ENCODE results near the gene ZNF576.
A peak's percentile ranks its signal among the peaks of the same experiment; 100 is the strongest.

The ZNF576 gene

DNA sequence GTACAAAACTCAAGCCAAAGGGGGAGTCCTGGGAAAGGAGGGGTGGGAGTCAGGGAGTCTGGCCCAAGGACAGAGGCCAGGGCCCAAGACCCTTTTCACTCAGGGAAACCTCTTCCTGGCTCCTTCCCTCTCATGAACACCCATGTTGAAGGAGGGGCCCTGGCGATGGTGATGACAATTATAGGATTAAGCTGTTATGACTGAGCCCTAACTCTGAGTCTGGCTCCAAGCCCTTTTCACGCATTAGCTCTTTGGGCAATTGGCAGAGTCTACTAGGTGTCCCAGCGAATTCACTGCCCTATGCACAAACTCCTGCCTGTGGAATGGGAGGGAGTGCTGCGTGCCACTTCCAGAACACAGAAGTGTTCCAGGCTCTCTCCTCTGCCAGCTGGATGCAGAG, 42.7 kb upstream of the ZNF576 start:
- Histone ChIP-seq H2AFZ (ENCODE audit: low read depth, low read length, severe bottlenecking) (no peak overlapping the region), H3K27ac (ENCODE audit: low read depth, low read length) (no peak overlapping the region), H3K79me2 (ENCODE audit: insufficient read depth, low read length) (no peaks in the 10 kb centered on the region), H3F3A (ENCODE audit: insufficient read depth) (no peaks in the 10 kb centered on the region), H3K4me2 (ENCODE audit: low read depth, low read length, poor library complexity, severe bottlenecking) (no peak overlapping the region), H3K9me2 (replicated peaks; ENCODE audit: insufficient read depth, low read length) (no peaks in the 10 kb centered on the region), H3K9ac (ENCODE audit: low read length) (no peak overlapping the region), H3K36me3 (ENCODE audit: low read length) (no peaks in the 10 kb centered on the region), H4K20me1 (ENCODE audit: low read depth, low read length) (no peaks in the 10 kb centered on the region), H3K9me3 (ENCODE audit: insufficient read depth, low read length) (no peaks in the 10 kb centered on the region), H3K4me3 (ENCODE audit: insufficient read depth, low read length, poor library complexity, severe bottlenecking) (no peak overlapping the region), H3K27me3 (ENCODE audit: low read length) (no peaks in the 10 kb centered on the region)
- no peak for TF ChIP-seq EZH2phosphoT487 (conservative IDR thresholded peaks at IDR 0.05; ENCODE audit: low read length)
- TF ChIP-seq, protein P1, sequence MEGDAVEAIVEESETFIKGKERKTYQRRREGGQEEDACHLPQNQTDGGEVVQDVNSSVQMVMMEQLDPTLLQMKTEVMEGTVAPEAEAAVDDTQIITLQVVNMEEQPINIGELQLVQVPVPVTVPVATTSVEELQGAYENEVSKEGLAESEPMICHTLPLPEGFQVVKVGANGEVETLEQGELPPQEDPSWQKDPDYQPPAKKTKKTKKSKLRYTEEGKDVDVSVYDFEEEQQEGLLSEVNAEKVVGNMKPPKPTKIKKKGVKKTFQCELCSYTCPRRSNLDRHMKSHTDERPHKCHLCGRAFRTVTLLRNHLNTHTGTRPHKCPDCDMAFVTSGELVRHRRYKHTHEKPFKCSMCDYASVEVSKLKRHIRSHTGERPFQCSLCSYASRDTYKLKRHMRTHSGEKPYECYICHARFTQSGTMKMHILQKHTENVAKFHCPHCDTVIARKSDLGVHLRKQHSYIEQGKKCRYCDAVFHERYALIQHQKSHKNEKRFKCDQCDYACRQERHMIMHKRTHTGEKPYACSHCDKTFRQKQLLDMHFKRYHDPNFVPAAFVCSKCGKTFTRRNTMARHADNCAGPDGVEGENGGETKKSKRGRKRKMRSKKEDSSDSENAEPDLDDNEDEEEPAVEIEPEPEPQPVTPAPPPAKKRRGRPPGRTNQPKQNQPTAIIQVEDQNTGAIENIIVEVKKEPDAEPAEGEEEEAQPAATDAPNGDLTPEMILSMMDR (IDR thresholded peaks at IDR 0.05; ENCODE audit: insufficient read depth, low read length, poor library complexity, severe bottlenecking): no peak

DNA sequence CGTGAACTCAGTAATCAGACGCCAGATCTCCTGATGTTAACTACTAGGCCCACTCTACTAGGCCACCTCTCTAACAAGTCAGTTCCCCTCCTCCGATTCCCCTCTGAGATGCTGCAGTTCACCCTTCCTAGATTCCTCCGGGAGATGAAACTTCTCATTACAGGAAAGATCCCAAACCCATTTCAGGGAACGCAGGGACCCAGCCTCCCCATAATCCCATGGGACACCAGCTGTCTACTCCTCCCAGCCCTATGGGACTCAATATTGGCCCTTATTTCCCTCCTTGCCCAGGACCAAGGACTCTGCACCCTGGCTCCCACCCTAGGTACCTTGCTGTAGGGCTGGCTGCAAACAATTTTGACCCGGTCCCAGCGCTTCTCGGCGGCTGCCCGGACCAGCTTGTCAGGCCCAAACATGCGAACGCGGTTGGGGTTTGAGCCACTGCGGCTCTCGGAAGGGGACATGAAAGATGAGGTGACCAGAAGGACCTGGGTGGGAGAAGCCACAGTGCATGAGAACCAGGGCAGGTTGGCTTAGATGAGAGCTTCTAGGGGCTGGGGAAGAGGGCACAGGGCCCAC, 42.0 kb upstream of the ZNF576 start:
- Histone ChIP-seq H3K36me3 (ENCODE audit: low read length) (no peaks in the 10 kb centered on the region), H3K9me3 (ENCODE audit: insufficient read depth, low read length) (no peaks in the 10 kb centered on the region)
- TF ChIP-seq, protein P1 (IDR thresholded peaks at IDR 0.05; ENCODE audit: insufficient read depth, low read length, poor library complexity, severe bottlenecking): no peak
- no peak for TF ChIP-seq EZH2phosphoT487 (conservative IDR thresholded peaks at IDR 0.05; ENCODE audit: low read length)

DNA sequence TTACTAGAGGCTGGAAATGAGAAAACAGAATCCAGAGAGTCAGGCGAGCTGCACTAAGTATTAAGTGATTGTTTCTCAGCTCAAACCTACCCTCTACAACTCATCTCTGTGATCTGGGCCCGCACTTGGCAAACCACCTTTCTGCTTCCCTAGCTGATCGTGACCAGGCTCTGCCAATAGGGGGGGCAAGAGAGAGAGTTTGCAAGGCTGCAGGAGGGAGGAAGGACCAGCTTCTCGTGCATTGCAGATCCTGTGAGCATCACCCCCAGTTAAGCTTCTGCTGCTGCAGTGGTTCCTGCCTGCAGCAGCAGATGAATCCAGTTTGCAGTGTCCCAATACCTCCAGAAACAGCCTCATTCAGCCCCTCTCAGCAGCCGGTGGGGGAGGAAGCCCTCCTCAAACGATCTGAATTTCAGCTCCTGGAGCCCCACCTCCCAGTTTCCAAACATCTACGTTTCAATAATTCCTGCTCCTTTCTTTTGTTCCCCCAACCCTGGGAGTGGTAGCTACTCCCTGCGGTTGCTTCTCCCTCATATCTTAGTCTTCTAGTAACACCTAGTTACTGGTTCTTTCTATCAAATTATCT, 41.1 kb upstream of the ZNF576 start:
- H3K9me3 ChIP-seq (ENCODE audit: insufficient read depth, low read length): no peaks in the 10 kb centered on the region
- H2AFZ ChIP-seq (ENCODE audit: low read depth, low read length, severe bottlenecking): no peak overlapping the region
- no peak overlapping the region for H3K4me3 ChIP-seq (ENCODE audit: insufficient read depth, low read length, poor library complexity, severe bottlenecking)
- H3K36me3 ChIP-seq (ENCODE audit: low read length): no peaks in the 10 kb centered on the region
- H3K27ac ChIP-seq (ENCODE audit: low read depth, low read length): no peak overlapping the region
- TF ChIP-seq EZH2phosphoT487 (conservative IDR thresholded peaks at IDR 0.05; ENCODE audit: low read length): no peak
- TF ChIP-seq, protein P1 (IDR thresholded peaks at IDR 0.05; ENCODE audit: insufficient read depth, low read length, poor library complexity, severe bottlenecking): peak; percentile 69
- no peak overlapping the region for H3K9ac ChIP-seq (ENCODE audit: low read length)
- no peaks in the 10 kb centered on the region for H3K9me2 ChIP-seq (replicated peaks; ENCODE audit: insufficient read depth, low read length)
- H3K4me2 ChIP-seq (ENCODE audit: low read depth, low read length, poor library complexity, severe bottlenecking): no peak overlapping the region
- H3K27me3 ChIP-seq (ENCODE audit: low read length): no peaks in the 10 kb centered on the region
- no peaks in the 10 kb centered on the region for H4K20me1 ChIP-seq (ENCODE audit: low read depth, low read length)
- H3F3A ChIP-seq (ENCODE audit: insufficient read depth): no peaks in the 10 kb centered on the region
- no peaks in the 10 kb centered on the region for H3K79me2 ChIP-seq (ENCODE audit: insufficient read depth, low read length)

More for the DNA sequence above, 42.0 kb upstream of the ZNF576 start:
- no peaks in the 10 kb centered on the region for H3K27me3 ChIP-seq (ENCODE audit: low read length)
- H3K79me2 ChIP-seq (ENCODE audit: insufficient read depth, low read length): no peaks in the 10 kb centered on the region
- no peak overlapping the region for H3K4me2 ChIP-seq (ENCODE audit: low read depth, low read length, poor library complexity, severe bottlenecking)
- H2AFZ ChIP-seq (ENCODE audit: low read depth, low read length, severe bottlenecking): no peak overlapping the region
- H3F3A ChIP-seq (ENCODE audit: insufficient read depth): no peaks in the 10 kb centered on the region
- H3K27ac ChIP-seq (ENCODE audit: low read depth, low read length): no peak overlapping the region
- H3K9ac ChIP-seq (ENCODE audit: low read length): no peak overlapping the region
- H3K9me2 ChIP-seq (replicated peaks; ENCODE audit: insufficient read depth, low read length): no peaks in the 10 kb centered on the region
- H4K20me1 ChIP-seq (ENCODE audit: low read depth, low read length): no peaks in the 10 kb centered on the region
- H3K4me3 ChIP-seq (ENCODE audit: insufficient read depth, low read length, poor library complexity, severe bottlenecking): no peak overlapping the region

All from SU-DHL-6 (cell line).